ENCODE data around the gene PLEKHG7. TPM values are rescaled to one million over a fixed set of nuclear protein-coding genes. Genes with fewer than 3 reads are reported as not detected.

PLEKHG7 gene
- total and polyA plus RNA-seq, 2 of the 8 experiments (the other 6 are each of a cell fraction or from before 2014, with no cell fraction given): not detected

DNA sequence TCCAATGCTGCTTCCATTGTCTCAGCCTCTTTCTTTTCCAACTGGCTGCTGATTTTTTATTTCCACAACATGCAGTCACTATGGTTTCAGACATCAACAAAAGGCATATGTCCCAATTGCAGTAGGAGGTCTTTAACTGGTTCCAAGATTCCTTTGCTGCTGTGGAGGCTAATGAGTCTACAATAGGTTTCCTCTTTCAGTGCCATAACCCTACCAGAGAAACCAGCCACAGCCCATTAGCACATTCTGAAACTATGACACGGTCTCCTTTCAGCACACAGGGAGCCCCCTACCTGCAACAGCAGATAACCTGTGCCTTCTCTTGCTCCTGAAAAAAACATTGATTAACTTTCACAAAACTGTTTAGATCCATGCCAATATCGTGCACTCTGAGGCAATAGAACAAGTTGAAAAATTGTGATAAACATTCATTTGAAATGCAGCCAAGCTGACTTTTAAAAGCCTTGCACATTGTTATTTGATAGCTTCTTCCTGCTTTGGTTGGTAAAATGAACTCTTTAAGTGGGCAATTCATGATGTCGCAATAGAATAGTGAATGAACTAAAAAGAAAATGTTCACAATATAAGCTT is 32.4 kb downstream of the PLEKHG7 start:
- no peak for FAIRE-seq
- CTCF ChIA-PET (ENCODE audit: partially characterized antibody): interaction anchor here (1.3 kb wide), 2 partner anchors 9 to 11 kb away, joined by 4 read pairs; no protein-coding TSS in a partner anchor
- no peak overlapping the region for H2BK20ac ChIP-seq (ENCODE audit: low read length)

More for the DNA sequence above, 32.4 kb downstream of the PLEKHG7 start:
- Histone ChIP-seq H3K23me2 (ENCODE audit: low read depth, low read length) (no peaks in the 10 kb centered on the region), H2AK5ac (ENCODE audit: low read depth, low read length) (no peak overlapping the region), H4K5ac (ENCODE audit: insufficient read length, low read depth, low read length) (no peak overlapping the region), H3K18ac (ENCODE audit: extremely low read depth, low read length) (no peak overlapping the region), H2BK12ac (ENCODE audit: low read depth, low read length) (no peak overlapping the region), H2BK120ac (replicated peaks; ENCODE audit: low read depth, low read length) (no peak overlapping the region), H3K27ac (ENCODE audit: low read depth, low read length) (no peak overlapping the region), H4K20me1 (replicated peaks in 1 of 2; ENCODE audit: control insufficient read depth in 1 of 2, insufficient read depth in 2 of 2, low read length in 2 of 2) (no peaks in the 10 kb centered on the region), H3K4me2 (ENCODE audit: insufficient read depth in 1 of 2, low read depth in 2 of 2, low read length in 2 of 2) (no peak overlapping the region), H3K4me3 (ENCODE audit: extremely low read depth in 1 of 4, insufficient read depth in 2 of 4, low read depth in 3 of 4, low read length in 4 of 4) (no peak overlapping the region), H3K79me1 (ENCODE audit: low read depth, low read length) (no peaks in the 10 kb centered on the region), H3K9me3 (ENCODE audit: insufficient read depth in 2 of 2, low read depth in 1 of 2, low read length in 1 of 2) (no peaks in the 10 kb centered on the region), H3K79me2 (ENCODE audit: control insufficient read depth in 1 of 2, insufficient read depth in 2 of 2, low read length in 2 of 2) (no peaks in the 10 kb centered on the region), H3K9ac (replicated peaks in 1 of 4; ENCODE audit: extremely low read depth in 1 of 4, low read depth in 3 of 4, low read length in 3 of 4) (no peak overlapping the region), H4K8ac (ENCODE audit: extremely low read depth, insufficient read depth, low read length) (no peak overlapping the region), H2BK15ac (ENCODE audit: low read length) (no peak overlapping the region), H2BK5ac (ENCODE audit: low read depth, low read length) (no peak overlapping the region), H3K14ac (ENCODE audit: insufficient read length) (no peak overlapping the region), H3K56ac (replicated peaks; ENCODE audit: insufficient read length, low read depth, low read length) (no peak overlapping the region), H2AFZ (ENCODE audit: low read length) (no peak overlapping the region), H3K4me1 (replicated peaks in 1 of 4; ENCODE audit: control insufficient read depth in 3 of 4, insufficient read depth in 4 of 4, low read length in 3 of 4) (peaks cover 0 to 6% (median 5%) of the 10 kb centered on the region in 4 experiments; a peak in 3 of 7 replicates), H3K27me3 (replicated peaks in 1 of 4; ENCODE audit: control insufficient read depth in 3 of 4, extremely low read depth in 1 of 4, insufficient read depth in 3 of 4, low read length in 3 of 4) (no peaks in the 10 kb centered on the region), H3K36me3 (ENCODE audit: control insufficient read depth in 2 of 4, insufficient read depth in 4 of 4, low read length in 3 of 4) (no peaks in the 10 kb centered on the region), H3K4ac (replicated peaks; ENCODE audit: insufficient read length, low read depth, low read length) (no peak overlapping the region), H4K91ac (replicated peaks; ENCODE audit: insufficient read length, low read length) (no peak overlapping the region), H3K23ac (ENCODE audit: insufficient read length) (no peak overlapping the region)
- POLR2A ChIA-PET (ENCODE audit: partially characterized antibody): no interaction called here
- WGBS, 2 experiments (ENCODE audit: extremely low coverage in 1 of 2, insufficient coverage in 1 of 2, insufficient read length in 1 of 2, insufficient replicate concordance in 2 of 2, low coverage in 1 of 2, low lambda C conversion rate in 2 of 2, missing lambda C conversion rate in 1 of 2): 86% methylated on average over 3 of the region's 3 CpGs; no CpG with 5 or more reads in 1 of the 2 experiments
- TF ChIP-seq TAF7 (optimal IDR thresholded peaks at IDR 0.05; ENCODE audit: borderline replicate concordance, low read depth, low read length) (no peak), SIX5 (IDR thresholded peaks at IDR 0.05; ENCODE audit: low read depth, low read length) (no peak), POLR2AphosphoS5 (IDR thresholded peaks at IDR 0.05; ENCODE audit: low read depth, low read length) (no peak), CEBPB (IDR thresholded peaks at IDR 0.05; ENCODE audit: low read depth, low read length) (peak; percentile 72; the same call in 1 of the 2 replicates), NANOG (IDR thresholded peaks at IDR 0.05; ENCODE audit: insufficient read depth, low read depth, low read length, poor library complexity, severe bottlenecking) (no peak), KDM5A (IDR thresholded peaks at IDR 0.05; ENCODE audit: low read length) (no peak), RAD21 (IDR thresholded peaks at IDR 0.05 in 1 of 2, conservative IDR thresholded peaks at IDR 0.05 in 1 of 2; ENCODE audit: low read depth in 2 of 2, low read length in 2 of 2) (peak in 1 of 2 experiments; percentile 16; a peak in 1 of 4 replicates), KDM1A (IDR thresholded peaks at IDR 0.05; ENCODE audit: borderline replicate concordance, low read length) (0 out of 2 replicates have a peak, but pooled peaks have one; percentile 19)
- TF ChIP-seq, protein P1, sequence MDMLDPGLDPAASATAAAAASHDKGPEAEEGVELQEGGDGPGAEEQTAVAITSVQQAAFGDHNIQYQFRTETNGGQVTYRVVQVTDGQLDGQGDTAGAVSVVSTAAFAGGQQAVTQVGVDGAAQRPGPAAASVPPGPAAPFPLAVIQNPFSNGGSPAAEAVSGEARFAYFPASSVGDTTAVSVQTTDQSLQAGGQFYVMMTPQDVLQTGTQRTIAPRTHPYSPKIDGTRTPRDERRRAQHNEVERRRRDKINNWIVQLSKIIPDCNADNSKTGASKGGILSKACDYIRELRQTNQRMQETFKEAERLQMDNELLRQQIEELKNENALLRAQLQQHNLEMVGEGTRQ (IDR thresholded peaks at IDR 0.05; ENCODE audit: low read length): no peak
- DNase-seq (ENCODE audit: low read depth in 1 of 2, low spot score in 2 of 2): no peak

All from H1 (cell line).